GM23338 (cell line): ENCODE results near the gene CFAP92. TPM values are rescaled to one million over a fixed set of nuclear protein-coding genes. Genes with fewer than 3 reads are reported as not detected.

Experiments used
- ATAC-seq: fragments of 200-7000 bp; cut with Tn5 transposase; 3 replicates; pipeline ENCODE4 v1.9.1; 2020
- DNase-seq: peaks from one replicate; pipeline ENCODE4 v3.0.0-alpha.2; 2015; ENCODE audit warnings: low spot score
- H2AFZ ChIP-seq: fragments of 200-600 bp; sonication (generic); 2 replicates; pipeline ENCODE4 v1.8.0; 2016; ENCODE audit warnings: antibody characterized with exemption, mild to moderate bottlenecking, moderate library complexity
- H3F3A ChIP-seq: fragments of 200-600 bp; sonication (generic); replicated peaks from 2 replicates; pipeline ENCODE4 v1.8.0; 2017; ENCODE audit warnings: antibody characterized with exemption, mixed run types, low read depth
- H3K27ac ChIP-seq: fragments of 200-600 bp; sonication (generic); 2 replicates; pipeline ENCODE4 v1.6.1; 2016; ENCODE audit warnings: low read depth
- H3K27me3 ChIP-seq: fragments of 200-600 bp; sonication (generic); 2 replicates; pipeline ENCODE4 v1.8.0; 2016; ENCODE audit warnings: mild to moderate bottlenecking, mixed run types, moderate library complexity; ENCODE audit not compliant: insufficient read depth
- H3K36me3 ChIP-seq: fragments of 200-600 bp; sonication (generic); 2 replicates; pipeline ENCODE4 v1.8.0; 2016; ENCODE audit warnings: mild to moderate bottlenecking; ENCODE audit not compliant: insufficient read depth
- H3K4me1 ChIP-seq: fragments of 200-600 bp; sonication (generic); 2 replicates; pipeline ENCODE4 v1.8.0; 2016; ENCODE audit warnings: mild to moderate bottlenecking, moderate library complexity; ENCODE audit not compliant: insufficient read depth
- H3K4me2 ChIP-seq: fragments of 200-600 bp; sonication (generic); 2 replicates; pipeline ENCODE4 v1.7.1; 2017; ENCODE audit warnings: mixed run types
- H3K4me3 ChIP-seq: fragments of 200-600 bp; sonication (generic); 2 replicates; pipeline ENCODE4 v1.6.1; 2016; ENCODE audit warnings: mixed run types
- H3K79me2 ChIP-seq: fragments of 200-600 bp; sonication (generic); replicated peaks from 2 replicates; pipeline ENCODE4 v1.8.0; 2017; ENCODE audit warnings: mild to moderate bottlenecking; ENCODE audit not compliant: insufficient read depth
- H3K9me2 ChIP-seq: fragments of 200-600 bp; sonication (generic); 2 replicates; pipeline ENCODE4 v1.8.0; 2017; ENCODE audit not compliant: insufficient read depth
- H4K20me1 ChIP-seq: fragments of 200-600 bp; sonication (generic); replicated peaks from 2 replicates; pipeline ENCODE4 v1.8.0; 2017; ENCODE audit warnings: mild to moderate bottlenecking; ENCODE audit not compliant: insufficient read depth
- H3K27ac Mint-ChIP-seq: 2 replicates; pipeline ENCODE4 v1.8.0; 2020; ENCODE audit warnings: inconsistent platforms, mild to moderate bottlenecking, moderate library complexity, mixed read lengths
- H3K27me3 Mint-ChIP-seq: 3 replicates; pipeline ENCODE4 v1.8.0; 2022; ENCODE audit warnings: low read depth, mild to moderate bottlenecking, moderate library complexity, mixed read lengths, inconsistent platforms; ENCODE audit not compliant: insufficient read depth, poor library complexity
- H3K36me3 Mint-ChIP-seq: 3 replicates; pipeline ENCODE4 v1.8.0; 2021; ENCODE audit warnings: low read depth, mild to moderate bottlenecking, inconsistent platforms, moderate library complexity, mixed read lengths
- H3K4me1 Mint-ChIP-seq: 3 replicates; pipeline ENCODE4 v1.8.0; 2020; ENCODE audit warnings: mild to moderate bottlenecking, inconsistent platforms, mixed read lengths
- H3K4me3 Mint-ChIP-seq: 3 replicates; pipeline ENCODE4 v1.8.0; 2021; ENCODE audit warnings: moderate library complexity, mild to moderate bottlenecking, inconsistent platforms, mixed read lengths
- H3K9me3 Mint-ChIP-seq: 3 replicates; pipeline ENCODE4 v1.8.0; 2020; ENCODE audit warnings: moderate library complexity, mild to moderate bottlenecking, inconsistent platforms, mixed read lengths
- CTCF ChIP-seq, 2 experiments: fragments of 200-600 bp in 1 of 2; sonication (generic) in 1 of 2; conservative IDR thresholded peaks; 2 replicates each; pipeline versions ENCODE4 v1.5.1 to v1.6.1; 2016 to 2017; ENCODE audit warnings: antibody characterized with exemption in 2 of 2, low read depth in 2 of 2, mild to moderate bottlenecking in 2 of 2, moderate library complexity in 1 of 2
- ETS1 ChIP-seq: IDR thresholded peaks from 2 replicates; pipeline ENCODE4 v1.6.1; 2016; ENCODE audit warnings: antibody characterized with exemption
- JUNB ChIP-seq: IDR thresholded peaks from one replicate; pipeline ENCODE4 v1.6.1; 2016; ENCODE audit warnings: antibody characterized with exemption; ENCODE audit not compliant: unreplicated experiment
- NANOG ChIP-seq: IDR thresholded peaks from 2 replicates; pipeline ENCODE4 v1.6.1; 2016; ENCODE audit warnings: antibody characterized with exemption, borderline replicate concordance
- POLR2AphosphoS5 ChIP-seq: IDR thresholded peaks from 2 replicates; pipeline ENCODE4 v1.6.1; 2016; ENCODE audit warnings: antibody characterized with exemption, low read depth
- STAT1 ChIP-seq: IDR thresholded peaks from one replicate; pipeline ENCODE4 v1.6.1; 2016; ENCODE audit warnings: antibody characterized with exemption; ENCODE audit not compliant: unreplicated experiment
- polyA plus RNA-seq: library from polyadenylated mRNA; unstranded; fragments of >200 nt; fragmentation: Nextera tagmentation; extraction: Ambion mirVana; gene quantifications from 2 replicates; pipeline ENCODE4 v1.2.1, GENCODE V29; 2016
- total RNA-seq: library from RNA; depleted of rRNA; stranded (reverse); fragments of >200 nt; shearing (Covaris generic); gene quantifications from 2 replicates; pipeline ENCODE4 v1.2.3, GENCODE V29; 2014
- TF ChIP-seq, protein P1 (sequence below): IDR thresholded peaks from one replicate; pipeline ENCODE4 v1.6.1; 2018; ENCODE audit warnings: antibody characterized with exemption; ENCODE audit not compliant: unreplicated experiment
- TF ChIP-seq, protein P2 (sequence below): fragments of 250-450 bp; sonication (Bioruptor Pico); IDR thresholded peaks from 2 replicates; pipeline ENCODE4 v1.5.0; 2020; ENCODE audit warnings: mild to moderate bottlenecking, moderate library complexity

The CFAP92 gene
- total and polyA plus RNA-seq, 2 experiments from 2014 or later = 1.6 to 2.3 TPM

GRCh38 chr3:129019266-129019665 is 25.4 kb upstream of the CFAP92 start (continued):
- TF ChIP-seq CTCF (conservative IDR thresholded peaks at IDR 0.05; ENCODE audit: low read depth in 2 of 2) = no peak
- no peak for TF ChIP-seq STAT1
- TF ChIP-seq, protein P1, sequence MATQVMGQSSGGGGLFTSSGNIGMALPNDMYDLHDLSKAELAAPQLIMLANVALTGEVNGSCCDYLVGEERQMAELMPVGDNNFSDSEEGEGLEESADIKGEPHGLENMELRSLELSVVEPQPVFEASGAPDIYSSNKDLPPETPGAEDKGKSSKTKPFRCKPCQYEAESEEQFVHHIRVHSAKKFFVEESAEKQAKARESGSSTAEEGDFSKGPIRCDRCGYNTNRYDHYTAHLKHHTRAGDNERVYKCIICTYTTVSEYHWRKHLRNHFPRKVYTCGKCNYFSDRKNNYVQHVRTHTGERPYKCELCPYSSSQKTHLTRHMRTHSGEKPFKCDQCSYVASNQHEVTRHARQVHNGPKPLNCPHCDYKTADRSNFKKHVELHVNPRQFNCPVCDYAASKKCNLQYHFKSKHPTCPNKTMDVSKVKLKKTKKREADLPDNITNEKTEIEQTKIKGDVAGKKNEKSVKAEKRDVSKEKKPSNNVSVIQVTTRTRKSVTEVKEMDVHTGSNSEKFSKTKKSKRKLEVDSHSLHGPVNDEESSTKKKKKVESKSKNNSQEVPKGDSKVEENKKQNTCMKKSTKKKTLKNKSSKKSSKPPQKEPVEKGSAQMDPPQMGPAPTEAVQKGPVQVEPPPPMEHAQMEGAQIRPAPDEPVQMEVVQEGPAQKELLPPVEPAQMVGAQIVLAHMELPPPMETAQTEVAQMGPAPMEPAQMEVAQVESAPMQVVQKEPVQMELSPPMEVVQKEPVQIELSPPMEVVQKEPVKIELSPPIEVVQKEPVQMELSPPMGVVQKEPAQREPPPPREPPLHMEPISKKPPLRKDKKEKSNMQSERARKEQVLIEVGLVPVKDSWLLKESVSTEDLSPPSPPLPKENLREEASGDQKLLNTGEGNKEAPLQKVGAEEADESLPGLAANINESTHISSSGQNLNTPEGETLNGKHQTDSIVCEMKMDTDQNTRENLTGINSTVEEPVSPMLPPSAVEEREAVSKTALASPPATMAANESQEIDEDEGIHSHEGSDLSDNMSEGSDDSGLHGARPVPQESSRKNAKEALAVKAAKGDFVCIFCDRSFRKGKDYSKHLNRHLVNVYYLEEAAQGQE = no peak
- no peak for TF ChIP-seq POLR2AphosphoS5
- no peak for TF ChIP-seq NANOG
- no peak for TF ChIP-seq JUNB

DNA sequence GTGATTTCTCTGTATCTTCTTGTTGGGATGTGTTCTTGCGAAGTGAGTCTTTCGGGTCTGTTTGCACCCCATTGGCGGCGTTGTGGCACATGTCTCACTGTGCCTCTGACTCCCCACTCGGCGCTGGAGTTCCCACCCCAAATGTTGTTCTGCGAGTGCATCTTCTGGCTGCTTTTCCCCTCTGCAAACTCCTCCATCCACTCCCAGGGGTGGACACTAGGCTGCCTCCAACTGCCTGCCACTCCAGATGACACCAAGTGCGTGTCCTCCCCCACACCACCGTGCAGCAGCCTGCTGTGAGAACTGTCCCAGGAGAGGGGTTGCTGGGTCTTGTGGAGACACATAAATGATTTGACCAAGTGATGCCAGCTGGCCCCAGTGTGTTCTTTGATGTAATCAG is 24.9 kb upstream of the CFAP92 start:
- Histone ChIP-seq H3K27ac (no peak overlapping the region), H3K9me2 (no peaks in the 10 kb centered on the region), H3K36me3 (no peaks in the 10 kb centered on the region), H4K20me1 (no peaks in the 10 kb centered on the region), H3K4me3 (no peak overlapping the region), H3K4me2 (no peak overlapping the region), H3K79me2 (no peaks in the 10 kb centered on the region), H3F3A (no peaks in the 10 kb centered on the region), H2AFZ (no peak overlapping the region), H3K4me1 (no peaks in the 10 kb centered on the region; the same call in 1 of the 2 replicates), H3K27me3 (no peaks in the 10 kb centered on the region)
- no peak overlapping the region for H3K4me3 Mint-ChIP-seq
- H3K27me3 Mint-ChIP-seq = peaks cover 4% of the 10 kb centered on the region
- H3K27ac Mint-ChIP-seq = no peak overlapping the region
- no peaks in the 10 kb centered on the region; the same call in 2 of the 3 replicates for H3K36me3 Mint-ChIP-seq
- H3K4me1 Mint-ChIP-seq = peaks cover 9% of the 10 kb centered on the region; the same call in 2 of the 3 replicates
- DNase-seq (no peak), ATAC-seq (no peak)
- H3K9me3 Mint-ChIP-seq = no peaks in the 10 kb centered on the region
- TF ChIP-seq, protein P2, sequence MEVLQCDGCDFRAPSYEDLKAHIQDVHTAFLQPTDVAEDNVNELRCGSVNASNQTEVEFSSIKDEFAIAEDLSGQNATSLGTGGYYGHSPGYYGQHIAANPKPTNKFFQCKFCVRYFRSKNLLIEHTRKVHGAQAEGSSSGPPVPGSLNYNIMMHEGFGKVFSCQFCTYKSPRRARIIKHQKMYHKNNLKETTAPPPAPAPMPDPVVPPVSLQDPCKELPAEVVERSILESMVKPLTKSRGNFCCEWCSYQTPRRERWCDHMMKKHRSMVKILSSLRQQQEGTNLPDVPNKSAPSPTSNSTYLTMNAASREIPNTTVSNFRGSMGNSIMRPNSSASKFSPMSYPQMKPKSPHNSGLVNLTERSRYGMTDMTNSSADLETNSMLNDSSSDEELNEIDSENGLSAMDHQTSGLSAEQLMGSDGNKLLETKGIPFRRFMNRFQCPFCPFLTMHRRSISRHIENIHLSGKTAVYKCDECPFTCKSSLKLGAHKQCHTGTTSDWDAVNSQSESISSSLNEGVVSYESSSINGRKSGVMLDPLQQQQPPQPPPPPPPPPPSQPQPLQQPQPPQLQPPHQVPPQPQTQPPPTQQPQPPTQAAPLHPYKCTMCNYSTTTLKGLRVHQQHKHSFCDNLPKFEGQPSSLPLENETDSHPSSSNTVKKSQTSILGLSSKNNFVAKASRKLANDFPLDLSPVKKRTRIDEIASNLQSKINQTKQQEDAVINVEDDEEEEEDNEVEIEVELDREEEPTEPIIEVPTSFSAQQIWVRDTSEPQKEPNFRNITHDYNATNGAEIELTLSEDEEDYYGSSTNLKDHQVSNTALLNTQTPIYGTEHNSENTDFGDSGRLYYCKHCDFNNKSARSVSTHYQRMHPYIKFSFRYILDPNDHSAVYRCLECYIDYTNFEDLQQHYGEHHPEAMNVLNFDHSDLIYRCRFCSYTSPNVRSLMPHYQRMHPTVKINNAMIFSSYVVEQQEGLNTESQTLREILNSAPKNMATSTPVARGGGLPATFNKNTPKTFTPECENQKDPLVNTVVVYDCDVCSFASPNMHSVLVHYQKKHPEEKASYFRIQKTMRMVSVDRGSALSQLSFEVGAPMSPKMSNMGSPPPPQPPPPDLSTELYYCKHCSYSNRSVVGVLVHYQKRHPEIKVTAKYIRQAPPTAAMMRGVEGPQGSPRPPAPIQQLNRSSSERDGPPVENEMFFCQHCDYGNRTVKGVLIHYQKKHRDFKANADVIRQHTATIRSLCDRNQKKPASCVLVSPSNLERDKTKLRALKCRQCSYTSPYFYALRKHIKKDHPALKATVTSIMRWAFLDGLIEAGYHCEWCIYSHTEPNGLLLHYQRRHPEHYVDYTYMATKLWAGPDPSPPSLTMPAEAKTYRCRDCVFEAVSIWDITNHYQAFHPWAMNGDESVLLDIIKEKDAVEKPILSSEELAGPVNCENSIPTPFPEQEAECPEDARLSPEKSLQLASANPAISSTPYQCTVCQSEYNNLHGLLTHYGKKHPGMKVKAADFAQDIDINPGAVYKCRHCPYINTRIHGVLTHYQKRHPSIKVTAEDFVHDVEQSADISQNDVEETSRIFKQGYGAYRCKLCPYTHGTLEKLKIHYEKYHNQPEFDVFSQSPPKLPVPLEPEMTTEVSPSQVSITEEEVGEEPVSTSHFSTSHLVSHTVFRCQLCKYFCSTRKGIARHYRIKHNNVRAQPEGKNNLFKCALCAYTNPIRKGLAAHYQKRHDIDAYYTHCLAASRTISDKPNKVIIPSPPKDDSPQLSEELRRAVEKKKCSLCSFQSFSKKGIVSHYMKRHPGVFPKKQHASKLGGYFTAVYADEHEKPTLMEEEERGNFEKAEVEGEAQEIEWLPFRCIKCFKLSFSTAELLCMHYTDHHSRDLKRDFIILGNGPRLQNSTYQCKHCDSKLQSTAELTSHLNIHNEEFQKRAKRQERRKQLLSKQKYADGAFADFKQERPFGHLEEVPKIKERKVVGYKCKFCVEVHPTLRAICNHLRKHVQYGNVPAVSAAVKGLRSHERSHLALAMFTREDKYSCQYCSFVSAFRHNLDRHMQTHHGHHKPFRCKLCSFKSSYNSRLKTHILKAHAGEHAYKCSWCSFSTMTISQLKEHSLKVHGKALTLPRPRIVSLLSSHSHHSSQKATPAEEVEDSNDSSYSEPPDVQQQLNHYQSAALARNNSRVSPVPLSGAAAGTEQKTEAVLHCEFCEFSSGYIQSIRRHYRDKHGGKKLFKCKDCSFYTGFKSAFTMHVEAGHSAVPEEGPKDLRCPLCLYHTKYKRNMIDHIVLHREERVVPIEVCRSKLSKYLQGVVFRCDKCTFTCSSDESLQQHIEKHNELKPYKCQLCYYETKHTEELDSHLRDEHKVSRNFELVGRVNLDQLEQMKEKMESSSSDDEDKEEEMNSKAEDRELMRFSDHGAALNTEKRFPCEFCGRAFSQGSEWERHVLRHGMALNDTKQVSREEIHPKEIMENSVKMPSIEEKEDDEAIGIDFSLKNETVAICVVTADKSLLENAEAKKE (CRISPR knock-in tag) = no peak
- TF ChIP-seq ETS1 (no peak), NANOG (no peak)
- TF ChIP-seq, protein P1 = no peak
